ENCODE results near the gene RSBN1L.

- TF ChIP-seq POLR2A (IDR thresholded peaks at IDR 0.05; ENCODE audit: extremely low read depth, insufficient read length): no peak
- TF ChIP-seq CTCF (IDR thresholded peaks at IDR 0.05; ENCODE audit: low read depth, low read length): no peak
- TF ChIP-seq MYC (IDR thresholded peaks at IDR 0.05; ENCODE audit: low read depth, low read length): no peak
Measured at GRCh38 chr7:77707504-77707992, 11.3 kb downstream of the RSBN1L start.
